GM19463 (cell line): ENCODE results near the gene NID1.

ENCODE experiments used
- ATAC-seq: cut with Tn5 transposase; IDR thresholded peaks from one replicate; pipeline ENCODE4 v1.9.1; 2021; ENCODE audit warnings: mild to moderate bottlenecking, moderate library complexity; ENCODE audit not compliant: unreplicated experiment

Gene NID1

GRCh38 chr1:236069796-236070195 lies 4.9 kb upstream of the NID1 start:
- no peak for ATAC-seq

- no peak for ATAC-seq
These were observed 3.1 kb upstream of the NID1 start for GRCh38 chr1:236067854-236068454.

GRCh38 chr1:236066828-236067386 lies 2.0 kb upstream of the NID1 start:
- peak; percentile 73 for ATAC-seq

GRCh38 chr1:236066054-236066453 lies 1.2 kb upstream of the NID1 start:
- ATAC-seq, result no peak

GRCh38 chr1:236065509-236066005 lies 667 bp upstream of the NID1 start:
- no peak for ATAC-seq

- peak; percentile 16 for ATAC-seq
These were observed 794 bp downstream of the NID1 start for GRCh38 chr1:236063919-236064673.

- ATAC-seq, result no peak
These were observed 1.4 kb downstream of the NID1 start for GRCh38 chr1:236063551-236063918.

- ATAC-seq, result no peak
These were observed 4.6 kb downstream of the NID1 start for GRCh38 chr1:236060286-236060685.

GRCh38 chr1:236059011-236059410 lies 5.9 kb downstream of the NID1 start:
- ATAC-seq, result no peak

GRCh38 chr1:236058141-236058934 lies 6.6 kb downstream of the NID1 start:
- peak; percentile 95 for ATAC-seq

GRCh38 chr1:236057546-236057945 lies 7.3 kb downstream of the NID1 start:
- ATAC-seq, result no peak

GRCh38 chr1:236052232-236052993 lies 12.5 kb downstream of the NID1 start:
- ATAC-seq, result no peak

- no peak for ATAC-seq
These were observed 13.6 kb downstream of the NID1 start for GRCh38 chr1:236051242-236051791.

- ATAC-seq, result no peak
These were observed 19.1 kb downstream of the NID1 start for GRCh38 chr1:236045771-236046170.

- ATAC-seq, result no peak
These were observed 20.5 kb downstream of the NID1 start for GRCh38 chr1:236044341-236044740.

GRCh38 chr1:236041631-236042618 lies 23.0 kb downstream of the NID1 start:
- no peak for ATAC-seq

GRCh38 chr1:236039740-236040685 lies 24.9 kb downstream of the NID1 start:
- ATAC-seq, result no peak

- ATAC-seq, result no peak
These were observed 26.9 kb downstream of the NID1 start for GRCh38 chr1:236038034-236038433.
